NCI-H1092 treated with DMSO at 0.1 percent for 48 hours (cell line): ENCODE measurements around the gene ARID5B.
A peak's percentile ranks its signal among the peaks of the same experiment; 100 is the strongest.

Experiments
- DNase-seq: peaks from one replicate; lab custom pipeline; 2025; lab: John Stamatoyannopoulos, UW

ARID5B gene

DNA sequence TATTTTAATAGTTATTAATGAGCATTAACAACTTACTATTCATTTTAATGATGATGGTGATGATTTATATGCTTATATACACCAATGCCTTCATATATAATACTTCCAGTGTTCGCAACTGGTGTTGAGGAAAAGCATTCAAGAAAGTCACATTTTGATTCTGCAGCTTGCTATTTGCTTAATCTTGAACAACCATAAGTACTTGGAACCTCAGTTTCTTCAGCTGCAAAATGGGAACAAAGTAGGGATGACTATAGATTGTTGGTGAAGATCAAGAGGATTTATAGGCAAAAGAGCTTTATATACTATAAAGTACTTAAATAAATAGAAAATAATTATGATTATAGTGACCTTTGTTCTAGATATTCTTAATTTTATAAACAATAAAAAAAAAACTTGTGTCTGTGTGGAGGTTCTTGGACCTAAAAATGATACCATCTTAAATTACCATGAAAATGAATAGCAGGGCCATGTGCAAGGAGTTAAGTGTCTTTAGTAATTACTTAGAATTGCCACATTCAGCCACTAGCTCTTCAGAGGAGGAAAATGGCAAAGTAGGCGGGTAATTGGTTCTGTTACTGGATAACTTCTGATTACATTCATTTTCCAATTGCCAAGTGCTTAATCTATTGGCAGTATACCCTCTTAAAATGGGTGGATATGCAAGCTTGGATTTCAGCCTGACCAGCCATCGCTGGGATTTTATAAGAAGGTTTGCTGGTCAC is 4.5 kb downstream of the ARID5B start:
- no peak for DNase-seq

DNA sequence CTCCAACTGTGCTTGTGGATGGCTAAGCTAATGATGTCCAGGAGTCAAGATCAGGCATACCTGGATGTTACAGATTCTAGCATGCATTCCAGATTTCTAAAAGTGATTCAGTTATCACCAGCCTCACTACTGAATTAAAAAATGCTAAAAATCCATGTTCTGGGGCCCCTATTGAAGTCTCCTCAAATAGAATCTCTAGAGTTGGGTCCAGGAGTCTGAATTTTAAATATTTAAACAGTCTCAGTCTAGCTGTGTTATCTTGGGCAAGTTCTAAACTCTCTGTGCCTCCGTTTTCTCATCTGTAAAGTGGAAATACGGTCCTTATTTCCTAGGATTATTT is 5.0 kb downstream of the ARID5B start:
- no peak for DNase-seq

DNA sequence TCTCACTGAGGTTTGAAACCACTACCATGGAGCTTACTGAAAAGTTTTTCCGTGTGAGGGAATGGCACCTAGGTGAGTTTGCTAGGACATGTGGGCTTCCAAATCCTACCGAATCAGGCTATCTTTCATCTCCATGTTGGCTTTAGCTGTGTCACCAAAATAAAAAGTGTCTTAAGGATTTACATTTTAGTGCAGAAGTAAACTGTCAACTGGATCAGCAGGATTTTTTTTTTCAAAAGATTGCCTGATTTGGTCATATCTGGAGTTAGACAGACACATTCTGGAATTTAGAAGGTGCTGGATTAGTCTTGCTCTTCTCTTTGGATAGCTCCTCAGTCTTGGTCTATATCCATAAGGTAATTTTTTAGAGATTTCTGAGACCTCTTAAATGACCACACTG is 5.5 kb downstream of the ARID5B start:
- no peak for DNase-seq

DNA sequence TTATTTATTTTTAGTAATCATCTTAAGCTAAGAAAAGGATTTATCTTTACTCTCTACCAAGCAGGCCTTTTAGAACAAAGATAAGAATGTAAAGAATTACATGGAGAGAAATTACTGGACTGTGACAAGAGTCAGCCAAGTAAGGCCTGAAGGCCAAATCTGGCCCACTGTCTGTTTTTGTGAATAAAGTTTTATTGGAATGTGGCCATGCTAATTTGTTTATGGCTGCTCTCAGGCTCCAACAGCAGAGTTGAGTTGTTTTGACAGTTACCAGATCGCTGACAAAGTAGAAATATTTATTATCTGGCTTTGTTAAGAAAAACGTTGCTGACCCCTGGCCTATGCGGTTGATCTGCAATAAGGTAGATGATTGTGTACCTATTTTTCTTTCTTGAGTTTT is 6.1 kb downstream of the ARID5B start:
- DNase-seq = no peak

DNA sequence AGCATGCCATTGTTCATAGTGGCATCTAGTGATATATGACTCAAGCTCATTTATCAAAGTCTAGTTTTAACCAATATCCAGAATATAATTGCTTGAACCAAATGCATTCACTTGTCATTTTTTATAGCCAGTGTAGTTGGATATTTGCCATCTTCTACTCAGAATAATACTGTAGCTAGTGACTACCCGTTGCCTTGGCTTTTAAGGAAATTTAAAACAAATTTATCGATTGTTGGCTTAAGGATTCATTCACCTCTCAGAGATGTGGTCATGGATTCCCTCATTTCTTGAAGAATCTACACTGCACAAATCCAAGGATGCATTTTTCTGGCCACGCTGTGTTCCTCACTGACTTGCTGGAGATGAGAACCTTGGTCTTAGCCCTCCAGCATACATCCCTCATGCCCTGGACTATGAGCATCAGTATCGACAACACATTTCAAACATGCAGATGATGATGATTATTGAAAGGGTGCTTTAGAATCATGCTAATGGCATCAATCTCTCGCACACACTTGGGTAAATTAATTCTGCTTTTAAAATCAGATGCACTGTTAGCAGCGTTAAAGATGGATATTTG is 8.8 kb downstream of the ARID5B start:
- no peak for DNase-seq

DNA sequence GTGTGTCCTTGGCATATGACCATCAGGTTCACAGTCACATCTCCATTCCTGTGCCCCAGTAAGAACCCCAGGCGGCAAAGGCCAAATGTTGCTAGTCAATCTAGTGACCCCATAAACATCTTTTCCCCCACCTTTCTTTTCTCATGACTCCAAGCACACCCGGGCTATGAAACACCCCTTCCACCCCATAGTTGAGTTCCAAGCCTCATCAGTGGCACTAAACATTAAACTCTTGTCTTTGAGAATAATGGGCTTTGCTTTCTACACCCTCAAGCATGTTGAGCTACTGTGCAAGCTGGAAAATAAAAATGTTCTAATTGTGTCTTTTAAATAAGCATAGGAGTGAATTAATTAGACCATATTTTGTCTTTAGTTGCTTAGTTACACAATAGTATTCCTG is 9.4 kb downstream of the ARID5B start:
- no peak for DNase-seq

DNA sequence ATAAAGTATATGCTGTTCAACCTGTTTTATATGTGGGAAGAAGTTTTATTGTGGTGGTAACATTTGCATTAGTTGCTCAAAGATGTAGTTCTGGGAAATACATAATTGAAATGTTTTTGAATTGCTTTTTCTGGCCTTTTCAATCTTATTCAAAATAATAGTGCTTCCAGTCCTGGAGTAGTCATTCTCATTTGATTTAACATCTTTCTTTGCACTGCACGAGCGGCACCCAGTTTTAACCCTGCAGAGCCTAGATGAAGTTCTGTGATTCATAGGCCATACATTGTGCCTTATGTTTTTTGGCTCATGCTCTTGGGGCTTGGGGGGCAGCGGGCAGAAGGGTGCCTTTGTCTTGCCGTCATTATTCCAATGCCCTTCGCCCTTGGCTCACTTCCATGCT is 9.9 kb downstream of the ARID5B start:
- DNase-seq = no peak

DNA sequence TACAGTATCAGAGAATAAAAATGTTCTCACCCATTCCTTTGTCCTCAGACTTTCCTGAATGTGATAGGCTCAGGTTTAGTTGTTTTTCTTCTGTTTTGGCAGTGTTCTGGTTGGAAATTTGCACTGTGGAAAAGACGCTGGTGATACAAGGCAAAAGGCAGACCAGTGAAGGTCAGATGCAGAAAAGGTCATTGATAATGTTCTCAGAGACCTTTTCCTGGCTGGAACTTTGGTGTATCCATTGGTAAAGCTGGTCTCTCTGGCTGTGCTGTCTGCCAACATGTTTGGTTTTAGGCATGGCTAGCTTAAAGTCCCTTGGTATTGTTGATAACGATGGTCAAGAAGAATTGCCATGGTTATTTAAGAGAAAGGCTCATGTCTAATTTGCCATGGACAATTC is 11.5 kb downstream of the ARID5B start:
- no peak for DNase-seq

DNA sequence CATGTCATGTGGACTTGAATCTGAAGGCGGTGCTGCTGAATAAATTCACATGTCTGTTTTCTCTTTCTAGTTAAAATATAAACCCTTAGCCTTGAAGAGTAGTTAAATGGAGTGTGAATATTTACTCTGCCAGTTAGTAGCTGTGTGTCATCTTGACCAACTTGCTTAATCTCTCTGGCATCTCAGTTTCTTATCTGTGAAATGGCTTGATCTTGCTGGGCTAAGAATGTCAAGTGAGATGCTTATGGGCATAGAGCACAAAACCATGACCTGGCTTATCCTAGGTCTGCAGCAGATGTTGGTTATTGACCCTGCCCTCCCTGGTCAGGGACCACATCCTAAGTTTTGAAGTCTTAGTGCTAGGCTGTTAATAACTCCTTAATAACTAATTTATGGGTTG is 16.6 kb downstream of the ARID5B start:
- DNase-seq = no peak

DNA sequence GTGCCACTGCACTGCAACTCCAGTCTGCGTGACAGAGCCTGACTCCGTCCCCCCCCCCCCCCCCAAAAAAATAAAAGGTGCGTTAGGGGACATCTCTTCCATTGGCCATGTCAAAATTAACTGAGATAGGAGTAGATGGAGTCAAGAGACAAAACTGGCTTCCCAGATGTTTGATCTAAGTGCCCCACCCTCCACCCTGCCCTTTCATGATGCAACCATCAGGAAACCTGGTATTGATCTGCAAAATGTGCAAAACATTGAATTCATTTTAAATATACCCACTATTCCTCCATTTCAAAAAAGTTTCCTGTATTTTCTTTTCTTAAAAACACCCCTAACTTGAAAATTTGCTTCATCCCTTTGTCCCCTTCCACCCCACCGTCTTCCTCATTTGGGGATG is 17.5 kb downstream of the ARID5B start:
- DNase-seq = no peak

DNA sequence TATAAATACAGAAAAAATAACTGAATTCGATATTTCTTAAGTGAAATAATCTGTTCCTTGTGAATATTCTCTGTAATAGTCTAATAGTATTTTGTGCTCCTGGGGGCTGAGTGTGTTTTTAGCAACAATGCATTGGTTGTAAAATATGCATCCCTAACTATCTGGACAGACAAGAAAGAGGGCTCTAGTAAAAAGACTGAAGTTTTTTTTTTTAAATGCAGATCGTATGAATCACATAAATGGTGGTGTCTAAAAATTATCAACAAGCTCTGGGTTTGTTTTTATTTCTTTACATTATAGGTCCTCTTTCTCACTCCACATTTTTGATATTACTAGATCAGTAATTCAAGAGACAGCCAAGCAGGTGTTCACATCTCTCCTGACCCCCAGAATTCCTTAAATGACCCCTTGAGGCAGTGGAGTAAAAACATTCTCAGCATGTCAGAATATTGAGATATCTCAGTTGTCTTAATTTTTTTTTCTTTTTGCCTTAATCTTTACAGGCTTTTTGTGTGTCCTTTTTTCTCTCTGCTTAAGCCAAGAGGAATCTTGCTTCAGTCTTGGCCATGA is 18.2 kb downstream of the ARID5B start:
- DNase-seq = no peak

DNA sequence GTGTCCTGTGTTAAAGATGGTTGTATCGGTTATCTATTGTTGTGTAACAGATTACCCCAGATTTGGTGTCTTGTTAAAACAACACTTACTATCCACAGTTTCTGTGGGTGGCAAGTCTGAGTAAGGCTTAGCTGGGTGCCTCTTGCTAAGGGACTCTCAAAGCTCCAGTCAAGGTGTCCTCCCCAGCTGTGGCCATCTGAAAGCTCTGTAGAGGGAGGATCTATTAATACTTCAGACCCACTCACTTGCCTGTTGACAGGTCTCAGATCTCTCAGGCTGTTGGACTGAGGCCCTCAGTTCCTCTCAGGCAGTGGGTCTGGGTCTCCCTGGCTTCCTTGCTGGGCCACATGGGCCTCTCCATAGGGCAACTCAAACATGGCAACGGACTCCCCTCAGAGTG is 19.6 kb downstream of the ARID5B start:
- no peak for DNase-seq

DNA sequence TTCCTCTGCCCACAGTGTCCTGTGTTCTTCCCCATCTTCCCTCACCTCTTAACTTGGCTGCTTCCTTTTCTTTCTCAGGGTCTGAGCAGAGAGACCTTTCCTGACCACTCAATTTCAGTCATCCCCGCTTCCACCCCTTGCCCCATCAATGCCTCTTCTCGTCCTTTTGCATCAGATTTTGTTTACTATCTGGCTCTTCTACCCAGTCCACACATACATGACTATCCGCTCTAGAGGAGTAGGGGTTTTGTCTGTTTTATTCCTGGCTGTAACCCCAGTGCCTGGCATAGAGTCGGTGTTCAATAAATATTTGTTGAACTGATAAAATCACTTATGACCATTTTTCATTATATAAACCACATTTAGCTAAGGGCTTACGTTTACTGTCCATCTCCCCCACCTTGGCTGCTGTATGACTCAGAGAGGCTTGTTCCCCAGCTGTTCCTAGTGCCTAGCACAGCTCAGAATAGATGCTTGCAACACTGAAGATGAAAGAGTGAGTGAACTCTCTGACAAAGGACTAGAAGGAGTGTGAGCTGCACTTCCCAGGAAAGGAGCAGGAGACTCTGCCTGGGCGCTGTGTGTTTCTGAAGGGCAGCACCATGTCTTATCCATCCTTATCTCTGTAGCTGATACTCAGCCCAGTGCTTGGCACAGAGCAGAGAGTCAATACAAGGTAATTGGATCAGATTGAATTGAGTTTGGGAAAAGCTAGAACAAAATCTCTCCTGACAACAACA is 21.9 kb downstream of the ARID5B start:
- peak; percentile 2 for DNase-seq

DNA sequence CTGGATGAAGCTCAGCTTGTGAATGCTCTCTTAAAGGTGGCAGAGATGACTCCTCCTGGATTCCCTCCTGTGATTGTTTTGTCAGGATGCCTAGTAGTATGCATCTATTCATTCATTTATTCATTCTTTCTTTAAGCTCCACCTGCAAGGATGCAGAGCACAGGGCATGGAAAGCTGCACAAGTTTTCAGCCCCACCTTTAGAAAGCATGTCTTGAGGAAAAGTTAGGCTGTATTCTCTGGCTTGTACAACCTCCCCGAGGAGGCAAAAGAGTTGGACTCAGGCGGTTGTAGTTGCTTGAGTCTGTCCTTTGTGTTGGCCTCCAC is 22.4 kb downstream of the ARID5B start:
- no peak for DNase-seq

DNA sequence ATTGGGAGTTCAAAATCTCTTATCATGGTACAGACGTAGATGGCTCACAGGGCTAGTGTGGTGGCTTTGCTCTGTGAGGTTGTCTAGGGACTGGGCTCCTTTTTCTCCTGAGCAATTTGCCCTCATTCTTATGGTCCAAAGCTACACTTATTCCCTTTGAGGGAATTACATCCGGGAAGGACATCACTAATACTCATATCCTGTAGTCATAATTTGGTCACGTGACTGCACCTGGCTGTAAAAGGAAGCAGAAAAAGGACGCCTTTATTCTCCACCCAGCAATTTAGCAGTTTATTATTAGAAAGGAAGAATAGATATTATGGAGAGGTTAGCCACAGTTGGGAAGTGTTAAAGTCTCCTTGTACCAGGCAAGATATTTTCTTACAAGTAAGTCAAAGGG is 28.1 kb downstream of the ARID5B start:
- no peak for DNase-seq

DNA sequence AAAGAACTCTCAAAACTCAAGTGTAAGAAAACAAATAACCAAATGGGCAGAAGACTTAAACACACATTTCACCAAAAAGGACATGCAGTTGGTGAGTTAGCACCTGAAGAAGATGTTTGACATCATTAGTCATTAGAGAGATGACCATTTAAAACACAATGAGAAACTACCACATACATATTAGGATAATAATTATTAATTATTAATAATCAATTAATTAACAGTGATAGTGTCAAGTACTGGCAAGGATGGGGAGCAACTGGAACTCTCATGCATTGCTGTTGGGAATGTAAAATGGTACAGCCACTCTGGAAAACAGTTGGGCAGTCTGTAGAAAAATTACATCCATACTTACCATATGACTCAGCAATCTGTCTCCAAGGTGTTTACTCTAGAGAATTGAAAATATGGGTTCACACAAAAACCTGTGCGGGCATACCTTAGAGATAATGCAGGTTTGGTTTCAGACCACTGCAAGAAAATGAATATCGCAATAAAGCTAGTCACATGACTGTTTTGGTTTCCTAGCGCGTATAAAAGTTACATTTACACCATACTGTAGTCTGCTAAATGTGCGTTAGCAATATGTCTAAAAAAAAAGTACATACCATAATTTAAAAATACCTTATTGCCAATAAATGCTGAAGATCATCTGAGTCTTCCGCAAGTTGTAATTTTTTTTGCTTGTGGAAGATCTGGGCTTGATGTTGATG is 30.3 kb downstream of the ARID5B start:
- no peak for DNase-seq

DNA sequence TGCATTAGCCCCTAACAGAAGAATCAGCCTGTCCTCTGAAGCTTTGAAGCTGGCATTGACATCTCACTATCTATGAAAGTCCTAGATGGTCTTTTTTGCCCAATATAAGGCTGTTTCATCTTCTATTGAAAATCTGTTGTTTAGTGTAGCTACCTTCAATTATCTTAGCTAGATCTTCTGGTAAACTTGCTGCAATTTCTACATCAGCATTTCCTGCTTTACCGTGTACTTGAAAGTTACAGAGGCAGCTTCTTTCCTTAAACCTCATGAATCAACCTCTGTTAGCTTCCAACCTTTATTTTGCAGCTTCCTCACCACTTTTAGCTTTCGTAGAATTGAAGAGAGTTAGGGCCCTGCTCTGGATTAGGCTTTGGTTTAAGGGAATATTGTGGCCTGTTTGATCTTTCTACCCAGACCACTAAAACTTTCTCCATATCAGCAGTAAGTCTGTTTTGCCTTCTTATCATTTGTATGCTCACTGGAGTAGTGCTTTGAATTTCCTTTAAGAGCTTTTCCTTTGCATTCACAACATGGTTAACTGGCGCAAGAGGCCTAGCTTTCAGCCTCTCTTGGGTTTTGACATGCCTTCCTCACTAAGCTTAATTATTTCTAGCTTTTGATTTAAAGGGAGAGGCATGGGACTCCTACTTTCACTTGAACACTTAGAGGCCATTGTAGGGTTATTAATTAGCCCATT is 32.5 kb downstream of the ARID5B start:
- no peak for DNase-seq

DNA sequence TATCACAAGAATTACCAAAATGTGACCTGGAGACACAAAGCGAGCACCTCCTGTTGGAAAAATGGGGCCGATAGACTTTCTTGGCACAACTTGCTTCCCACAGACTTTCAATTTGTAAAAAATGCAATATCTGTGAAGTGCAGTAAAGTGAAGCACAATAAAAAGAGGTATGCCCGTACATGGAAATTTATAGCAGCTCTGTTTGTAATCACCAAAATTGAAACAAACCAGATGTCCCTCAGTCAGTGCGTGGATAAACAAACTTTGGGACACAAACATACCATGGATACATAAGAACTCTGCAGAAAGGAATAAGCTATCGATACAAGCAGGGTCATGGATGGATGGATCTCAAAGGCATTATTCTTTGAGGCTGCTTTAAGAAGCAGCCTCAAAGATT is 33.6 kb downstream of the ARID5B start:
- no peak for DNase-seq

DNA sequence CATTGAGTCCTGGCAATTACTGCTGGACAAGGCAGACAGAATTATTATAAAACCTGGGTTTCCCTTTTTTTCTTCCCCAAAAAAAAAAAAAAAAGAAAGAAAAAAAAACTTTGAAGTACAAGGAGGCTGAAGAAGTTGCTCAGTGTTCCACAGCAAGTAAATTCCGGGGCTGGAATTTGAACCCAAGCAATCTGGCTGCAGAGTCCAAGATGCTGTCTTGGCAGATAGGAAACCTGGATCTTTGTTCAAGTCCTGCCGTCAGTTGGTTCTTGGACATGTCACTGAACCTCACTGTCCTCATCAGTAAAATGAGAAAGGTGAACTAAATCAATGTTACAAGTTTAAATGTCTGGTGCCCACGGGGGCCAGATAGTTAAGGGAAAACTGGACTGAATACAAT is 35.3 kb downstream of the ARID5B start:
- DNase-seq = no peak

DNA sequence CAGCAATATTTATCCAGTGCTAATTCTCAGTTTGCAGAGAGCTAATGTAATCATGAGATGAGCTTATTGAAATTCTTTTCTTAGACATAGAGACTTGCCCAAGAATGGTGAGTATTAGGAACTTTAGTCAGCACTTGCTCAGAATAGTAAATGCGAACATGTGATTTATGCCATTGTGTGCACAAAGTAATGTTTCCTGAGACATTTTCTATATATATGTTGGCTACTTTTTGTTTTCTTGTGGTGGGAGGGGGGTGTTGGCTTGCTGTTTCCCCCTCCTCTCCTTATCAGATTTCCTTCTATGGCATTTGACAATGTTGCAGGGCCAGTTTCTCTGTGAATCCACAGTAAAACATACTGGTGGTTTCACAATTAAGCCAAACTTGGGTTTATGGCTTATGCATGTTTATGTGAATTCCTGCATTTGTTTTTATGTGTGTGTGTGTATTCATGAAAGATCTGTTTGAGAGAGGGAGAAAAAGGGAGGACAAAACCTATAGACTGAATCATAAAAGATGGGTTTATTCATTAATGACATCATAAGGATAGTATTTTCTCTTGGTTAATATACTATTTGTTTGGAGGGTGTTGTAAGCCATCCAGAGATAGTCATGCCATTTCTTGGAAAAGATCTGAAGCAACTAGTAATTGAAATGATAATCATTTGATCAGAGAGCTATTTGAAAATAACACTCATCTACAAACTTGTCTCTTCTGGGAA is 36.3 kb downstream of the ARID5B start:
- DNase-seq = no peak

DNA sequence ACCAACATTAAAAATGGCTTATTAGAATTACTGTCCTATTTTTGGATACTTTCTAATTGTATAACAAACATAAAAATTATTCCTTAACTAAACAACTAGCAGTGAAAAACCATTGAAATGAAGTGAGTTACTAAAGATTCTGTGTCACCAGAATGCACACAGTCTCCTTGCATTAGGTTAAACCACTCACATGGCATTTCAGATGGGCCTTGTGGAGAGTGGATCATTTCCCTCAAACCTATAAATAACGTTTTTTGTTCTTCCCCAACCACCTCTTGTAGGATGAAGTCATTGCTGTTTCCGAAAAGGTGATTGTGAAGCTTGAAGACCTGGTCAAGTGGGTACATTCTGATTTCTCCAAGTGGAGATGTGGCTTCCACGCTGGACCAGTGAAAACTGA is 38.4 kb downstream of the ARID5B start:
- no peak for DNase-seq
